ENCODE results near the gene ATG2B.

ATG2B gene

DNA sequence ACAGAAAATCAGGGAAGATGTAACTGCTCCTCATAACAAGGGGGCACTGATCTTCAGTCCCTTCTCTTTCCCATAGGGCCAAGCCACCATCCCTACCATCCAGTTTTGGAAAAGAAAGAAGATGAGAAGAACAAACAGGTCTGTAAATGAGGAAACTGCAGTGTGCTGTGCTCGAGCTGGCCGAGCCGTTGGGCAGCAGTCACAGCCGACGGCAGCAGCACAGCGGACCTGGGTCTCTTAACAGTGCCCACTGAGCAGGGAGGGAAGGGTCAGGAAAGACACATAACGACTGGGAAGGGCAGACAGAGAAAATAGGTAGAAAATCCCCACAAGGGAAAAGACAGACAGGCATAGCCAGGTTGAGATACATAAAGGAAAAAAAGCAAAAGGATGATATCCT is 68.9 kb downstream of the ATG2B start:
- Histone ChIP-seq H3K9me3 (ENCODE audit: control insufficient read depth, low read length) (no peaks in the 10 kb centered on the region), H3K27ac (ENCODE audit: insufficient read depth, low read depth, low read length, poor library complexity, severe bottlenecking) (no peak overlapping the region), H3K4me1 (ENCODE audit: control insufficient read depth, insufficient read depth, low read length) (no peaks in the 10 kb centered on the region), H3K36me3 (ENCODE audit: control insufficient read depth, insufficient read depth, low read length) (peaks cover 4% of the 10 kb centered on the region), H3K4me3 (ENCODE audit: insufficient read depth, low read depth, low read length) (no peak overlapping the region), H3K27me3 (ENCODE audit: control insufficient read depth, insufficient read depth, low read length, poor library complexity, severe bottlenecking) (no peaks in the 10 kb centered on the region)
- 80 to 85% methylated on average over 7 of the region's 7 CpGs for WGBS, 2 experiments

DNA sequence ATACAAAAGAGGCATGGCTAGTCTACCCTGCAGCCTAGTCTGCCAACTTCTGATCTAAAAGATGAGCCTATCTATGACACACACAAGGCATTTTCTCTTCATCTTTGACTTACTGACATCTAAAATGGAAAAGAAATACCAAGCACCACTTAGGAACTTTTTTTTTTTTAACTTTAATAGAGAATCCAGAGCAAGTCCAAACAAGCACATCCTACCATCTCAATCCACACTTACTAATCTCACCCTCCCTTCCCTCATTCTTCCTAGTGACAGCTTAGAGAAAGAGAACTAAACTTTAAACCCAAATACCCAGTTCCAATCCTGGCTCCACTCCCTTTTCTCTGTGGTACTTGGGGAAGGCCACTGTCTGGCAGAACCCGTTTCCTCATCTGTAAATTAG is 75.3 kb downstream of the ATG2B start:
- no peak overlapping the region for H3K4me3 ChIP-seq (ENCODE audit: insufficient read depth, low read depth, low read length)
- no peaks in the 10 kb centered on the region for H3K4me1 ChIP-seq (ENCODE audit: control insufficient read depth, insufficient read depth, low read length)
- WGBS, 2 experiments: 88 to 100% methylated on average over 1 of the region's 1 CpG
- H3K9me3 ChIP-seq (ENCODE audit: control insufficient read depth, low read length): no peaks in the 10 kb centered on the region
- H3K27ac ChIP-seq (ENCODE audit: insufficient read depth, low read depth, low read length, poor library complexity, severe bottlenecking): no peak overlapping the region
- peaks cover 16% of the 10 kb centered on the region for H3K36me3 ChIP-seq (ENCODE audit: control insufficient read depth, insufficient read depth, low read length)
- no peaks in the 10 kb centered on the region for H3K27me3 ChIP-seq (ENCODE audit: control insufficient read depth, insufficient read depth, low read length, poor library complexity, severe bottlenecking)

DNA sequence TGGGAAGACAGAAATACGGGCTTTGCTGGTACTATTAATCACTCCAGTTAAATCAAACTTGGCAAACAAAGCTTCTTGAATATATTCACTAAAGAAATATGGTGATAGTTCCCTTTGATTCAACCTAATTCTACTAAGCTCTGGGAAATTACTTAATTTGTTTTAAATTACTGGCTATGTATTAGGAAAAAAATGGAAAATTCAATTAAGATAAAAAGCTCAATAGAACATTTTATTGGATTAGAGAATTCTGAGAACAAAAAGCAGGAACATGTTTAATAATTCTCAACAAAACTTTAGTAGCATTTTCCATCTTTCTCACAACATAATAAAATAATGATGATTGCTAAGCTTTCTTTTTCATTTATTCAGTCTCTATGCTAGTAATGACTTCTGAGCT is 76.9 kb downstream of the ATG2B start:
- Histone ChIP-seq H3K27me3 (ENCODE audit: control insufficient read depth, insufficient read depth, low read length, poor library complexity, severe bottlenecking) (no peaks in the 10 kb centered on the region), H3K4me1 (ENCODE audit: control insufficient read depth, insufficient read depth, low read length) (no peaks in the 10 kb centered on the region), H3K4me3 (ENCODE audit: insufficient read depth, low read depth, low read length) (no peak overlapping the region), H3K36me3 (ENCODE audit: control insufficient read depth, insufficient read depth, low read length) (peaks cover 16% of the 10 kb centered on the region), H3K27ac (ENCODE audit: insufficient read depth, low read depth, low read length, poor library complexity, severe bottlenecking) (no peak overlapping the region), H3K9me3 (ENCODE audit: control insufficient read depth, low read length) (no peaks in the 10 kb centered on the region)
- 86% methylated on average over 1 of the region's 1 CpG; no CpG with 5 or more reads in 1 of the 2 experiments for whole genome bisulfite sequencing, 2 experiments

DNA sequence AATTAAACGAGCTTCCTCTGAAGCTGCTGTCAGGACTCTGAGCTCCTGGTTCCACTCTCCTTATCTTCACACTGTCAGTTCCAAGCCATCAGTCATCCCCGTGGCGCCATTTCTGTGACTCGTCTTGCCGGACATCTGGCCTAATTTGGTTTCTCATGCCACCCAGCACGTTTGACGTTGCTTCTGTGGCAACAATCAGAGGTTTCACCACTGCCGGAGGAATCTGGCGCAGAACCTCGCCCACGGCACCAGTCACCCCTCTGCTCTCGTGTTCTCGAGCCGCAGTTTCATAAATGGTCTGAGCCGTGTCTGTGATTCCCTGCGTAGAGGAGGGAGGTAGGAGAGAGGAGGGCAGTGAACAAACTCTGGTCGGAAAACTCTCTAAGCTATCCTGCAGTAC is 77.5 kb downstream of the ATG2B start:
- WGBS, 2 experiments: 93 to 96% methylated on average over 16 to 17 of the region's 17 CpGs
- no peaks in the 10 kb centered on the region for H3K9me3 ChIP-seq (ENCODE audit: control insufficient read depth, low read length)
- no peak overlapping the region for H3K27ac ChIP-seq (ENCODE audit: insufficient read depth, low read depth, low read length, poor library complexity, severe bottlenecking)
- H3K4me3 ChIP-seq (ENCODE audit: insufficient read depth, low read depth, low read length): no peak overlapping the region
- no peaks in the 10 kb centered on the region for H3K27me3 ChIP-seq (ENCODE audit: control insufficient read depth, insufficient read depth, low read length, poor library complexity, severe bottlenecking)
- peaks cover 16% of the 10 kb centered on the region for H3K36me3 ChIP-seq (ENCODE audit: control insufficient read depth, insufficient read depth, low read length)
- H3K4me1 ChIP-seq (ENCODE audit: control insufficient read depth, insufficient read depth, low read length): no peaks in the 10 kb centered on the region

DNA sequence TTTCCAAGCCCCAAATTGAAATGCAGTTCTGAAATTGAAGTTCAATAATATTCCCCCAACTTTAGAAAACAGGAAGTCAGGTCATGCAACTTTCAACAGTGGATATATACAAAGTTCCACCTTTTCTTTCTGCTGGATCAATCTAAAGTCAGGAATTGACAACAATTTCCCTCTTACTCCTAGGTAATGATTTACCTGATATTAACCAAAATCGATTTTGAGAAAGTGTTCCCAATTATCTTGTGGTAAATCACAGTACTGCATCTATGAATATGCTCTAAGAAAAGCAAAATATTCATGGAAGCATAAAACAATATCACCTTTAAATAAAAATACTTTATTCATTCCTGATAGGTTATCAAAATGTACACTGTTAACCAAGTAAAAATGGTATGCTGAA is 78.7 kb downstream of the ATG2B start:
- Histone ChIP-seq H3K36me3 (ENCODE audit: control insufficient read depth, insufficient read depth, low read length) (peaks cover 11% of the 10 kb centered on the region), H3K4me3 (ENCODE audit: insufficient read depth, low read depth, low read length) (no peak overlapping the region), H3K9me3 (ENCODE audit: control insufficient read depth, low read length) (no peaks in the 10 kb centered on the region), H3K27me3 (ENCODE audit: control insufficient read depth, insufficient read depth, low read length, poor library complexity, severe bottlenecking) (no peaks in the 10 kb centered on the region), H3K27ac (ENCODE audit: insufficient read depth, low read depth, low read length, poor library complexity, severe bottlenecking) (no peak overlapping the region), H3K4me1 (ENCODE audit: control insufficient read depth, insufficient read depth, low read length) (no peaks in the 10 kb centered on the region)
- 75 to 100% methylated on average over 1 of the region's 1 CpG for WGBS, 2 experiments

DNA sequence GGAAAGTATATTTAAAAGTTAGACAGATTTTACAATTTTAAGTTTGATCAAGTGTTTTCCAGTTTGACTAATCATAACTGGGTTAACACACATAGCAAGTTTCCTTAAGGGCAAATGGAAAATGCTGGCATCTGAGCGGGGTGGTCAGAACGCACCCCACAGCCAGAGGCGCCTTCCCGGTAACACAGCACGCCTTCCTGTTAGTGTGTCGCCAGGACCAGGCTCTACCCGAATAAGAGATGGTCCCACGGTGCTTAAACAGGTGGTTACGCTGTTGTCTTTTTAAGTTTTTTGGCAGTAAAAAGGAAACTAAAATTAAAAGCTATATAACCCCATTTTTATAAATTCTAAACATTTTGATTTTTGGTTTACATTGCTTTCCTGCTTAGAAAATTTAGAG is 79.1 kb downstream of the ATG2B start:
- H3K9me3 ChIP-seq (ENCODE audit: control insufficient read depth, low read length): no peaks in the 10 kb centered on the region
- WGBS, 2 experiments: 93 to 95% methylated on average over 9 of the region's 9 CpGs
- no peak overlapping the region for H3K4me3 ChIP-seq (ENCODE audit: insufficient read depth, low read depth, low read length)
- no peaks in the 10 kb centered on the region for H3K27me3 ChIP-seq (ENCODE audit: control insufficient read depth, insufficient read depth, low read length, poor library complexity, severe bottlenecking)
- peaks cover 11% of the 10 kb centered on the region for H3K36me3 ChIP-seq (ENCODE audit: control insufficient read depth, insufficient read depth, low read length)
- no peak overlapping the region for H3K27ac ChIP-seq (ENCODE audit: insufficient read depth, low read depth, low read length, poor library complexity, severe bottlenecking)
- no peaks in the 10 kb centered on the region for H3K4me1 ChIP-seq (ENCODE audit: control insufficient read depth, insufficient read depth, low read length)

DNA sequence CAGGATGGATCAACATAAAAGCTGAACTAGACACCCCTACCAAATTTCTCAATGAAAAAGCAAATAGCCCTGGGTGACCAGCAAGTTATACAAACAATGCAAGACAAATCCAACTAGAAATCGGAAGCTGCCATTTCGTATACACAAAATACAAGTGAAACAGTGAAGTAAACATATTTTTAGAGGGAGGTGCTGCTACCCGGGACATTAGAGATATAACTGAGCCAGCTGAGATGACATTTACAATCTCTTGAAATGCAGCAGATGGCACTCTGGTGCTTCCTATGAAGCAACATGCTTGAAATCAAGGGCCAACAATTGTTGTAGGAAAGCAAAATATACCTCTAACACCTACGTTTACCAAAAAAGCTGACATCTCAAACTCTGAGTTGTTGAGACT is 81.7 kb downstream of the ATG2B start:
- H3K27me3 ChIP-seq (ENCODE audit: control insufficient read depth, insufficient read depth, low read length, poor library complexity, severe bottlenecking): no peaks in the 10 kb centered on the region
- no peaks in the 10 kb centered on the region for H3K9me3 ChIP-seq (ENCODE audit: control insufficient read depth, low read length)
- no peak overlapping the region for H3K4me3 ChIP-seq (ENCODE audit: insufficient read depth, low read depth, low read length)
- WGBS, 2 experiments: 89 to 92% methylated on average over 4 of the region's 4 CpGs
- H3K36me3 ChIP-seq (ENCODE audit: control insufficient read depth, insufficient read depth, low read length): peaks cover 11% of the 10 kb centered on the region
- no peak overlapping the region for H3K27ac ChIP-seq (ENCODE audit: insufficient read depth, low read depth, low read length, poor library complexity, severe bottlenecking)
- H3K4me1 ChIP-seq (ENCODE audit: control insufficient read depth, insufficient read depth, low read length): no peaks in the 10 kb centered on the region

DNA sequence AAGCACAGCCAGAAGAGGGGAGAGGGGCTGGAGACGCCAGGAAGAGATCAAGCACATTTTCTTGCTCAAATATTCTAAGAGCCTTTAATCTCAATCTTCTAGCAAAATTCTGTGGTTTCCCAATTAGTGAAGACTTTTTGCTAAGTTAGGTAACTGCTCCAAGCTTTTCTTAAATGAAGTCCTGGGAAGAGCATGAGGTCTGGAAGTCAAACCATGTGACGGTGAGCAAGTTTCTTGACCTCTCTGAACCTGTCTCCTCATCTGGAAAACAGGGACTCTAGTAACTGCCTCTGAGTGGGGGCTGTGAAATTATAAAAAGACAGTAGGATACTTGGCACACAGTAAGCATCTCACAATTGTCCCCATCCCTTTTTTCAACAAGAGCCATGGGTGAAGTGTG is 83.0 kb downstream of the ATG2B start:
- Histone ChIP-seq H3K4me1 (ENCODE audit: control insufficient read depth, insufficient read depth, low read length) (no peaks in the 10 kb centered on the region), H3K9me3 (ENCODE audit: control insufficient read depth, low read length) (no peaks in the 10 kb centered on the region), H3K36me3 (ENCODE audit: control insufficient read depth, insufficient read depth, low read length) (peaks cover 9% of the 10 kb centered on the region), H3K27ac (ENCODE audit: insufficient read depth, low read depth, low read length, poor library complexity, severe bottlenecking) (no peak overlapping the region), H3K4me3 (ENCODE audit: insufficient read depth, low read depth, low read length) (no peak overlapping the region), H3K27me3 (ENCODE audit: control insufficient read depth, insufficient read depth, low read length, poor library complexity, severe bottlenecking) (no peaks in the 10 kb centered on the region)
- WGBS, 2 experiments: 67 to 98% methylated on average over 2 of the region's 2 CpGs

DNA sequence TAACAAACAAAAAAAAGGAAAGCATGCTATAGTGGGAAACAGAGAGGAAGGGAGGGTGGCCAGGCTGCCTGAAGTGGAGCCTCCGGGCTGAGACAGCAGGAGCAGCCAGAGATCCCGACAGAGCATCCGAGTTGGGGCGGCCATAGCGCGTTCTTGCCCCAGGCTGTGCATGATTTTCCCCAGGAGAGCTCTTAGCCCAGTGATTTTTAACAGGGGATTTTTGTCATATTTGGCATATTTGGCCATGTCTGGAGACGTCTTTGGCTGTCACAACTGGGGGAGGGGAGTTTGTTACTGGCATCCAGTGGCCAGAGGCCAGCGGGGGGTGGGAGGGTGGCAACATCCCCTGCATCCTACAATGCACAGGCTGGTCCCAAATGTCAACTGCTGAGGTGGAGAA is 83.6 kb downstream of the ATG2B start:
- Histone ChIP-seq H3K4me1 (ENCODE audit: control insufficient read depth, insufficient read depth, low read length) (no peaks in the 10 kb centered on the region), H3K4me3 (ENCODE audit: insufficient read depth, low read depth, low read length) (no peak overlapping the region), H3K27me3 (ENCODE audit: control insufficient read depth, insufficient read depth, low read length, poor library complexity, severe bottlenecking) (no peaks in the 10 kb centered on the region), H3K36me3 (ENCODE audit: control insufficient read depth, insufficient read depth, low read length) (peaks cover 5% of the 10 kb centered on the region), H3K9me3 (ENCODE audit: control insufficient read depth, low read length) (no peaks in the 10 kb centered on the region), H3K27ac (ENCODE audit: insufficient read depth, low read depth, low read length, poor library complexity, severe bottlenecking) (no peak overlapping the region)
- 87 to 91% methylated on average over 8 of the region's 8 CpGs for WGBS, 2 experiments

DNA sequence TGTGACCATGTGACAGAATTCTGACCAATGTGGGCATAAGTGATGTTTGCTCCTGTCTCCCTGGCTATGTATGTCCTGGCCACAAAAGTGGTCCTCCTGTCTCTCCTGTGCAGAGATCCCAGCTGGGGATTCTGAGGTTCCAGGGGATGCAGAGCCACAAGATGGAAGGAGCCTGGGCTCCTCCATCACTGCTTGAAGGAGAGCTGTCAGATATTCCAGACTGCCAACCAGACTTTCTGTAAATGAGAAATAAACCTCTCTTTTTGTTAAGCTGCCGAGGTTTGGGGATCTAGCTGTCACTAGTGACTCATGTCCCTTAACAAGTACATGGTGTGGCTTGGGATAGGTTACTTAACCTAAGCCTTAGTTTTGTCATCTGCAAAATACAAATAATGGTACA is 85.3 kb downstream of the ATG2B start:
- H3K36me3 ChIP-seq (ENCODE audit: control insufficient read depth, insufficient read depth, low read length): no peaks in the 10 kb centered on the region
- WGBS, 2 experiments: 85 to 88% methylated on average over 1 of the region's 1 CpG
- no peak overlapping the region for H3K4me3 ChIP-seq (ENCODE audit: insufficient read depth, low read depth, low read length)
- H3K4me1 ChIP-seq (ENCODE audit: control insufficient read depth, insufficient read depth, low read length): no peaks in the 10 kb centered on the region
- H3K9me3 ChIP-seq (ENCODE audit: control insufficient read depth, low read length): no peaks in the 10 kb centered on the region
- no peaks in the 10 kb centered on the region for H3K27me3 ChIP-seq (ENCODE audit: control insufficient read depth, insufficient read depth, low read length, poor library complexity, severe bottlenecking)
- H3K27ac ChIP-seq (ENCODE audit: insufficient read depth, low read depth, low read length, poor library complexity, severe bottlenecking): no peak overlapping the region

Measured in ectodermal cell (in vitro differentiated cells).